SU-DHL-6 (cell line): ENCODE measurements around the gene SAXO1.

Experiments
- H2AFZ ChIP-seq: fragments of 200-600 bp; sonication (generic); 2 replicates; pipeline ENCODE4 v1.6.1; 2014; ENCODE audit warnings: low read depth, mild to moderate bottlenecking, moderate library complexity, mixed read lengths, antibody characterized with exemption, low read length; ENCODE audit not compliant: severe bottlenecking
- H3F3A ChIP-seq: fragments of 200-600 bp; shearing (Covaris generic); 2 replicates; pipeline ENCODE4 v1.6.0; 2016; ENCODE audit warnings: antibody characterized with exemption, mild to moderate bottlenecking; ENCODE audit not compliant: insufficient read depth
- H3K27ac ChIP-seq: fragments of 200-600 bp; sonication (generic); 2 replicates; pipeline ENCODE4 v1.5.1; 2016; ENCODE audit warnings: low read depth, mild to moderate bottlenecking, low read length, moderate library complexity, mixed read lengths
- H3K27me3 ChIP-seq: fragments of 200-600 bp; sonication (generic), shearing (Covaris generic); 2 replicates; pipeline ENCODE4 v1.6.0; 2014; ENCODE audit warnings: mild to moderate bottlenecking, low read length
- H3K36me3 ChIP-seq: fragments of 200-600 bp; sonication (generic); 2 replicates; pipeline ENCODE4 v1.6.1; 2014; ENCODE audit warnings: mild to moderate bottlenecking, low read length, mixed read lengths
- H3K4me2 ChIP-seq: fragments of 300-600, 200-600 bp; shearing (Covaris generic), sonication (generic); 2 replicates; pipeline ENCODE4 v1.6.0; 2014; ENCODE audit warnings: low read length, low read depth, mild to moderate bottlenecking; ENCODE audit not compliant: poor library complexity, severe bottlenecking
- H3K4me3 ChIP-seq: fragments of 200-600 bp; sonication (generic); 2 replicates; pipeline ENCODE4 v1.5.1; 2014; ENCODE audit warnings: antibody characterized with exemption, low read length, mild to moderate bottlenecking, mixed read lengths; ENCODE audit not compliant: insufficient read depth, poor library complexity, severe bottlenecking
- H3K79me2 ChIP-seq: fragments of 200-600 bp; sonication (generic); 2 replicates; pipeline ENCODE4 v1.6.1; 2014; ENCODE audit warnings: mild to moderate bottlenecking, low read length, moderate library complexity; ENCODE audit not compliant: insufficient read depth
- H3K9ac ChIP-seq: fragments of 200-600 bp; sonication (generic); 2 replicates; pipeline ENCODE4 v1.7.0; 2014; ENCODE audit warnings: mild to moderate bottlenecking, low read length
- H3K9me2 ChIP-seq: fragments of 200-600 bp; sonication (generic); replicated peaks from 2 replicates; pipeline ENCODE4 v1.6.1; 2014; ENCODE audit warnings: low read length; ENCODE audit not compliant: insufficient read depth
- H3K9me3 ChIP-seq: fragments of 200-600 bp; sonication (generic); 2 replicates; pipeline ENCODE4 v1.6.1; 2014; ENCODE audit warnings: low read length, mixed read lengths; ENCODE audit not compliant: insufficient read depth
- H4K20me1 ChIP-seq: fragments of 200-600 bp; sonication (generic); 2 replicates; pipeline ENCODE4 v1.6.1; 2014; ENCODE audit warnings: low read depth, mild to moderate bottlenecking, antibody characterized with exemption, low read length, moderate library complexity, mixed read lengths
- CTCF ChIP-seq: fragments of 200-600 bp; sonication (generic); IDR thresholded peaks from one replicate; pipeline ENCODE4 v1.5.1; 2017; ENCODE audit warnings: antibody characterized with exemption, mild to moderate bottlenecking, low read length, moderate library complexity; ENCODE audit not compliant: insufficient read depth, poor library complexity, severe bottlenecking
- EZH2phosphoT487 ChIP-seq: fragments of 200-600 bp; sonication (generic), shearing (Covaris generic); conservative IDR thresholded peaks from 2 replicates; pipeline ENCODE4 v1.6.1; 2018; ENCODE audit warnings: mild to moderate bottlenecking, antibody characterized with exemption, low read length, moderate library complexity, mixed read lengths

The SAXO1 gene

DNA sequence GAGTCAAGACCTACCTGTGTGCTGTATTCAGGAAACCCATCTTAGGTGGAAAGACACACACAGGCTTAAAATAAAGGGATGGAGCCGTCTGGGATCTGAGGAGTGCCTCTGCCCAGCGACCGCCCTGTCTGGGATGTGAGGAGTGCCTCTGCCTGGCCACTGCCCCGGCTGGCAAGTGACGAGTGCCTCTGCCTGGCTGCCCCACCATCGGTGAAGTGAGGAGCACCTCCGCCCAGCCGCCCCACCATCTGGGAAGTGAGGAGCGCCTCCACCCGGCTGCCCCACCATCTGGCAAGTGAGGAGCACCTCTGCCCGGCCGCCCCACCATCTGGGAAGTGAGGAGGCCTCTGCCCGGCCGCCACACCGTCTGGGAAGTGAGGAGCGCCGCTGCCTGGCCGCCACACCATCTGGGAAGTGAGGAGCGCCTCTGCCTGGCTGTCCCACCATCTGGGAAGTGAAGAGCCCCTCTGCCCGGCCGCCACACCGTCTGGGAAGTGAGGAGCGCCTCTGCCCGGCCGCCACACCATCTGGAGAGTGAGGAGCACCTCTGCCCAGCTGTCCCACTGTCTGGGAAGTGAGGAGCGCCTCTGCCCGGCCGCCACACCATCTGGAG is 33.7 kb downstream of the SAXO1 start:
- Histone ChIP-seq H3K36me3 (no peaks in the 10 kb centered on the region), H3K27me3 (no peaks in the 10 kb centered on the region), H3K9me3 (peaks cover 3% of the 10 kb centered on the region; the same call in 1 of the 2 replicates), H3F3A (no peaks in the 10 kb centered on the region), H3K9me2 (no peaks in the 10 kb centered on the region), H3K79me2 (no peaks in the 10 kb centered on the region), H3K9ac (no peak overlapping the region), H3K4me3 (no peak overlapping the region), H4K20me1 (no peaks in the 10 kb centered on the region), H2AFZ (no peak overlapping the region), H3K4me2 (no peak overlapping the region), H3K27ac (no peak overlapping the region)
- TF ChIP-seq CTCF (no peak), EZH2phosphoT487 (no peak)

DNA sequence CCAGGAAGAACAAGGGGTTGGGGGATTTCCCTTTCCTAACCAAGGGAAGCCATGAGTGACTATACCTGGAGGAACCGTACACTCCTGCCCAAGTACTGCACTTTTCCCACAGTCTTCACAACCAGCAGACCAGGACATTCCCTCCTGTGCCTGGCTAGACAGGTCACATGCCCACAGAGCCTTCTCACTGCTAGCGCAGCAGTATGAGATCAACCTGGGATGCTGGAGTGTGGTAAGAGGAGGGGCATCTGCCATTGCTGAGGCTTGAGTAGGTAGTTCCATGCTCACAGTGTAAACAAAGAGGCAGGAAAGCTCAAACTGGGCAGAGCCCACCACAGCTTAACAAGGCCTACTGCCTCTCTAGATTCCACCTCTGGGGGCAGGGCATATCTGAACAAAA is 35.9 kb downstream of the SAXO1 start:
- H3K9me2 ChIP-seq = no peaks in the 10 kb centered on the region
- no peak overlapping the region for H3K4me2 ChIP-seq
- no peak overlapping the region for H2AFZ ChIP-seq
- no peaks in the 10 kb centered on the region for H4K20me1 ChIP-seq
- no peaks in the 10 kb centered on the region; the same call in 1 of the 2 replicates for H3K27me3 ChIP-seq
- no peaks in the 10 kb centered on the region for H3K36me3 ChIP-seq
- H3K4me3 ChIP-seq = no peak overlapping the region
- no peak overlapping the region for H3K9ac ChIP-seq
- peaks cover 3% of the 10 kb centered on the region; the same call in 1 of the 2 replicates for H3K9me3 ChIP-seq
- H3F3A ChIP-seq = no peaks in the 10 kb centered on the region
- no peak overlapping the region for H3K27ac ChIP-seq
- TF ChIP-seq EZH2phosphoT487 (no peak), CTCF (no peak)
- no peaks in the 10 kb centered on the region for H3K79me2 ChIP-seq

- peaks cover 3% of the 10 kb centered on the region; the same call in 1 of the 2 replicates for H3K9me3 ChIP-seq
- no peak overlapping the region for H3K4me3 ChIP-seq
- no peak overlapping the region for H2AFZ ChIP-seq
- H3K27me3 ChIP-seq = no peaks in the 10 kb centered on the region; the same call in 1 of the 2 replicates
- no peak overlapping the region for H3K27ac ChIP-seq
- H3K36me3 ChIP-seq = no peaks in the 10 kb centered on the region
- TF ChIP-seq EZH2phosphoT487 = no peak
- TF ChIP-seq CTCF = no peak
- no peak overlapping the region for H3K9ac ChIP-seq
- H4K20me1 ChIP-seq = no peaks in the 10 kb centered on the region
- H3F3A ChIP-seq = no peaks in the 10 kb centered on the region
- no peaks in the 10 kb centered on the region for H3K79me2 ChIP-seq
- no peak overlapping the region for H3K4me2 ChIP-seq
- no peaks in the 10 kb centered on the region for H3K9me2 ChIP-seq
These were observed 36.8 kb downstream of the SAXO1 start for GRCh38 chr9:18996211-18996610.
